ENCODE results near the gene SPN.
"Not testable (repeated sequence)": the region's sequence is repeated elsewhere in the genome, so short reads cannot be mapped to it uniquely, and the experiment has no call there.

SPN gene

GRCh38 chr16:29663016-29663806 is at the start of gene SPN:
TSS of gene SPN (plus strand) at chr16:29663247. CDS start at chr16:29663729, 482 bp downstream.
- H3K79me2 ChIP-seq (ENCODE audit: insufficient read depth, low read length): peaks cover 29% of the 10 kb centered on the region
- peak within 1 kb of the TSS; percentile 93 for H3K27ac ChIP-seq (ENCODE audit: low read depth, low read length, poor library complexity, severe bottlenecking)
- peak within 1 kb of the TSS; percentile 84 for H3K4me2 ChIP-seq (ENCODE audit: low read length)
- no peaks in the 10 kb centered on the region for H3K9me2 ChIP-seq (ENCODE audit: low read depth, low read length)
- H3K4me1 ChIP-seq (ENCODE audit: insufficient read depth, low read length, severe bottlenecking): peaks cover 55% of the 10 kb centered on the region
- H2AFZ ChIP-seq (ENCODE audit: low read length): no peak within 1 kb of the TSS
- no peaks in the 10 kb centered on the region for H3K9me3 ChIP-seq (ENCODE audit: low read length)
- no peaks in the 10 kb centered on the region for H4K20me1 ChIP-seq (ENCODE audit: insufficient read depth, low read length)
- H3F3A ChIP-seq (ENCODE audit: insufficient read depth, low read length): peaks cover 12% of the 10 kb centered on the region; the same call in 1 of the 2 replicates
- 0 out of 2 replicates have a peak, but pooled peaks cover 10% of the 10 kb centered on the region for H3K36me3 ChIP-seq (ENCODE audit: insufficient read depth, low read length)
- peak within 1 kb of the TSS; percentile 90 for H3K9ac ChIP-seq (ENCODE audit: low read length)
- TF ChIP-seq EZH2 (IDR thresholded peaks at IDR 0.05; ENCODE audit: borderline replicate concordance, low read length): no peak
- no peak for TF ChIP-seq CTCF (IDR thresholded peaks at IDR 0.05; ENCODE audit: low read length)
- no peaks in the 10 kb centered on the region for H3K27me3 ChIP-seq (ENCODE audit: insufficient read depth, low read length)
- H3K4me3 ChIP-seq (ENCODE audit: low read depth, low read length, poor library complexity, severe bottlenecking): peak within 1 kb of the TSS; percentile 83

DNA sequence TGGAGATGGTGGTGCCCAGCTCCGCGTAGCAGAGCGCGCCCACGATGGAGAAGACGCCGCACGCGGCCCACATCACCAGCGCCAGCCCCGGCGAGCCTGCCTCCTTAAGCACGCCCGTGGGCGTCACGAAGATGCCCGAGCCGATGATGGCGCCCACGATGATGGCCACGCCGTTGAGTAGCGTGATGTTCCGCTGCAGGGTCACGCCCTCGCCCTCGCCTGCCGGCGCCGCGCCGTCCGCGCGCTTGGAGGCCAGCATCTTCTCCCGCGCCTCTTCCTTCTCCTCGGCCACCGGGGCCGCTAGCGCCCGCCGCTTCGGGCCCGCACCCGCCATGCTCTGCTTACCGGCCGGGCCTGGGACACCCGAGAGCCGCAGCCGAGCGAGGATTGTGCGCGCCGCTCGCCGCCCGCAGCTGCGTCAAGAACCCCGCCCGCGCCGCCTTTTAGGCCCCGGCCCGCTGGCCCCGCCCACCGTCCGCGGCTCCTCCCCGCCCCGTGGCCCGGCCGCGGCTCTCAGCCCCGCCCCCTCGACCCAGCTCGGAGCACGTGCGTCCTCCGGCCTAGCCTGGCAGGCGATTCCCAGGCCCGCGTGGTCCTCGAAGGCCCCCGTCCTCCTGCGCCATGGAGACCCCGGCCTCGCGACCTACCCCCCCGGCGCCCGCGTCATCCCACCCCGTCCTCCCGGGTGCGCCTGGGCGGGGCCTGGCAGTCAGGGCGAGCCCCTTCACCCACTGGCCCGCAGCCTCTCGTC is 49.6 kb upstream of the SPN start:
- Histone ChIP-seq H3K4me1 (ENCODE audit: insufficient read depth, low read length, severe bottlenecking) (peaks cover 26% of the 10 kb centered on the region), H3K9ac (ENCODE audit: low read length) (peak overlapping the region; percentile 87), H3K27ac (ENCODE audit: low read depth, low read length, poor library complexity, severe bottlenecking) (peak overlapping the region; percentile 33), H3K4me2 (ENCODE audit: low read length) (peak overlapping the region; percentile 77), H3K4me3 (ENCODE audit: low read depth, low read length, poor library complexity, severe bottlenecking) (peak overlapping the region; percentile 97)
- H3K9me3 ChIP-seq (ENCODE audit: low read length); H4K20me1 ChIP-seq (ENCODE audit: insufficient read depth, low read length); H3K9me2 ChIP-seq (ENCODE audit: low read depth, low read length); H3K27me3 ChIP-seq (ENCODE audit: insufficient read depth, low read length); H2AFZ ChIP-seq (ENCODE audit: low read length); H3F3A ChIP-seq (ENCODE audit: insufficient read depth, low read length); H3K36me3 ChIP-seq (ENCODE audit: insufficient read depth, low read length); H3K79me2 ChIP-seq (ENCODE audit: insufficient read depth, low read length): not testable (repeated sequence)

GRCh38 chr16:29614691-29615314 is 48.2 kb upstream of the SPN start:
- H3K4me1 ChIP-seq (ENCODE audit: insufficient read depth, low read length, severe bottlenecking): peaks cover 21% of the 10 kb centered on the region
- not testable (repeated sequence) for H3K9me2 ChIP-seq (ENCODE audit: low read depth, low read length); H3K4me3 ChIP-seq (ENCODE audit: low read depth, low read length, poor library complexity, severe bottlenecking); H3F3A ChIP-seq (ENCODE audit: insufficient read depth, low read length); H3K4me2 ChIP-seq (ENCODE audit: low read length); H3K36me3 ChIP-seq (ENCODE audit: insufficient read depth, low read length); H3K9me3 ChIP-seq (ENCODE audit: low read length); H3K9ac ChIP-seq (ENCODE audit: low read length); H3K79me2 ChIP-seq (ENCODE audit: insufficient read depth, low read length); H3K27ac ChIP-seq (ENCODE audit: low read depth, low read length, poor library complexity, severe bottlenecking); H3K27me3 ChIP-seq (ENCODE audit: insufficient read depth, low read length); H4K20me1 ChIP-seq (ENCODE audit: insufficient read depth, low read length); H2AFZ ChIP-seq (ENCODE audit: low read length)

DNA sequence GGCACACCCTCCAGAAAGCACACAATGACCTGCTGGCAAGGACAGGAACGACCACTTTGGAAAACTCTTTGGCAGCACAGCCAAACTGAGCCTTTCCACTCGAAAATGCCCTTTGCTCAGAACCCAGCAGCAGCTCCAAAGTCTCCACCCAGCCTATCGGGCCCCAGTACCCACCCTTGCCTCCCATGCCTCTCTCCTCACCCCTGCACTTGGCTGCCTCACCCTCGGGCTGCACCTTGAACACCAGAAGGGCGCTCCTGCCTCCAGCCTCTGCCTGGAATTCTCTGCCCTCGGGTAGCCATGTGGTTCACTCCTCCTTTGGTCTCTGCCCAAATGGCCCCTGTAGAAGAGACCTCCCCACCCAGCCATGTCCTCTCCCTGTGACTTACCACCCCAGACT is 46.9 kb upstream of the SPN start:
- H3K4me2 ChIP-seq (ENCODE audit: low read length); H3K27ac ChIP-seq (ENCODE audit: low read depth, low read length, poor library complexity, severe bottlenecking); H3K9ac ChIP-seq (ENCODE audit: low read length); H3K27me3 ChIP-seq (ENCODE audit: insufficient read depth, low read length); H3K4me3 ChIP-seq (ENCODE audit: low read depth, low read length, poor library complexity, severe bottlenecking); H3F3A ChIP-seq (ENCODE audit: insufficient read depth, low read length); H3K36me3 ChIP-seq (ENCODE audit: insufficient read depth, low read length); H2AFZ ChIP-seq (ENCODE audit: low read length); H3K79me2 ChIP-seq (ENCODE audit: insufficient read depth, low read length); H3K9me2 ChIP-seq (ENCODE audit: low read depth, low read length); H4K20me1 ChIP-seq (ENCODE audit: insufficient read depth, low read length); H3K9me3 ChIP-seq (ENCODE audit: low read length): not testable (repeated sequence)
- H3K4me1 ChIP-seq (ENCODE audit: insufficient read depth, low read length, severe bottlenecking): peaks cover 14% of the 10 kb centered on the region

Measured in OCI-LY1 (cell line).